HepG2 (cell line): ENCODE measurements around the gene GNAT2. TPM values are rescaled to one million over a fixed set of nuclear protein-coding genes. Genes with fewer than 3 reads are reported as not detected.

Experiments used
- ATAC-seq: fragments of 200-7000 bp; cut with Tn5 transposase; 3 replicates; pipeline ENCODE4 v1.9.1; 2020; ENCODE audit warnings: mild to moderate bottlenecking, moderate library complexity
- BruUV-seq: library from RNA; stranded (reverse); fragments of 400-500 nt; replicated peaks from 2 replicates; lab custom pipeline; 2021; lab: Mats Ljungman, UMichigan
- CTCF ChIA-PET: fragments of 300-600 bp; formaldehyde crosslinking; extraction: SDS; loops from one replicate; lab custom pipeline; 2021; ENCODE audit warnings: low total read pairs, inconsistent platforms, low intra/inter-chr PET ratio; lab: Yijun Ruan, JAX
- POLR2A ChIA-PET: fragments of 350-600 bp; sonication (Branson Sonifier 250); formaldehyde crosslinking; loops from one replicate; lab custom pipeline; 2020; ENCODE audit warnings: antibody characterized with exemption, inconsistent platforms; lab: Yijun Ruan, JAX
- DNase-seq: peaks from one replicate; pipeline ENCODE4 v3.0.0-alpha.2; 2015; ENCODE audit warnings: low spot score
- FAIRE-seq: peaks from 3 replicates; lab custom pipeline; 2011; peaks lifted over from hg19 to GRCh38; lab: Jason Lieb, UNC
- H2AFZ ChIP-seq: one replicate; pipeline ENCODE4 v1.6.1; 2011; ENCODE audit warnings: low read length, inconsistent platforms
- H3K27ac ChIP-seq: fragments of 300-600 bp; 3 replicates; pipeline ENCODE4 v1.8.0; 2011; ENCODE audit warnings: mixed run types, mild to moderate bottlenecking, mixed read lengths, low read length, inconsistent platforms; ENCODE audit not compliant: insufficient read depth; ENCODE audit errors: extremely low read length
- H3K27me3 ChIP-seq, 2 experiments: fragments of 200-600 bp in 1 of 2; 2 replicates in 1 of 2; 3 replicates in 1 of 2; pipeline versions ENCODE4 v1.6.0 to v1.8.0; 2011; ENCODE audit warnings: low read length in 2 of 2, mild to moderate bottlenecking in 2 of 2, moderate library complexity in 2 of 2, inconsistent platforms in 1 of 2; ENCODE audit not compliant: insufficient read depth in 2 of 2, control insufficient read depth in 1 of 2
- H3K36me3 ChIP-seq, 2 experiments: fragments of 200-600 bp in 1 of 2; replicated peaks in 1 of 2; 2 replicates in 1 of 2; 3 replicates in 1 of 2; pipeline versions ENCODE4 v1.5.1 to v1.8.0; 2011; ENCODE audit warnings: low read length in 2 of 2, inconsistent platforms in 1 of 2; ENCODE audit not compliant: insufficient read depth in 2 of 2, control insufficient read depth in 1 of 2
- H3K4me1 ChIP-seq: 2 replicates; pipeline ENCODE4 v1.5.1; 2012; ENCODE audit warnings: low read length, inconsistent platforms; ENCODE audit not compliant: insufficient read depth
- H3K4me2 ChIP-seq: 2 replicates; pipeline ENCODE4 v1.6.0; 2011; ENCODE audit warnings: low read depth, low read length, inconsistent platforms
- H3K4me3 ChIP-seq, 3 experiments: fragments of 200-600 bp in 1 of 3; sonication (generic), shearing (Covaris generic) in 1 of 3; replicated peaks in 1 of 3; 2 replicates each; pipeline ENCODE4 v1.5.1; 2011 to 2016; ENCODE audit warnings: low read length in 3 of 3, inconsistent platforms in 2 of 3, low read depth in 2 of 3, mild to moderate bottlenecking in 2 of 3, control low read depth in 1 of 3, mixed read lengths in 1 of 3; ENCODE audit not compliant: insufficient read depth in 1 of 3
- H3K79me2 ChIP-seq: one replicate; pipeline ENCODE4 v1.6.1; 2011; ENCODE audit warnings: low read length, inconsistent platforms; ENCODE audit not compliant: insufficient read depth
- H3K9ac ChIP-seq: 2 replicates; pipeline ENCODE4 v1.6.0; 2011; ENCODE audit warnings: mild to moderate bottlenecking, low read depth, low read length, inconsistent platforms; ENCODE audit not compliant: insufficient read depth
- H3K9me3 ChIP-seq: 2 replicates; pipeline ENCODE4 v1.5.1; 2012; ENCODE audit warnings: mild to moderate bottlenecking, low read length
- H4K20me1 ChIP-seq: 2 replicates; pipeline ENCODE4 v1.6.0; 2011; ENCODE audit warnings: inconsistent platforms, mild to moderate bottlenecking, low read length, moderate library complexity; ENCODE audit not compliant: insufficient read depth
- AKAP8 ChIP-seq: sonication (generic); formaldehyde crosslinking; IDR thresholded peaks from 2 replicates; pipeline ENCODE4 v1.5.1; 2020; ENCODE audit warnings: mild to moderate bottlenecking, missing genetic modification reagents
- CHD4 ChIP-seq: fragments of 200-600 bp; sonication (generic); IDR thresholded peaks from 2 replicates; pipeline ENCODE4 v1.7.0; 2017; ENCODE audit warnings: mild to moderate bottlenecking, low read length, borderline replicate concordance
- E2F5 ChIP-seq: sonication (generic); formaldehyde crosslinking; conservative IDR thresholded peaks from 2 replicates; pipeline ENCODE4 v1.4.0; 2020; ENCODE audit warnings: missing genetic modification reagents
- NRL ChIP-seq: sonication (generic); formaldehyde crosslinking; IDR thresholded peaks from 2 replicates; pipeline ENCODE4 v1.5.0; 2020; ENCODE audit warnings: missing genetic modification reagents, mild to moderate bottlenecking, moderate library complexity, borderline replicate concordance
- ZFAT ChIP-seq: sonication (generic); formaldehyde crosslinking; conservative IDR thresholded peaks from 2 replicates; pipeline ENCODE4 v1.8.1; 2023; ENCODE audit warnings: missing genetic modification reagents, inconsistent platforms
- ZNF564 ChIP-seq: sonication (generic); formaldehyde crosslinking; IDR thresholded peaks from 2 replicates; pipeline ENCODE4 v1.8.1; 2023; ENCODE audit warnings: mild to moderate bottlenecking, missing genetic modification reagents
- ZNF687 ChIP-seq: sonication (generic); formaldehyde crosslinking; IDR thresholded peaks from 2 replicates; pipeline ENCODE4 v1.5.1; 2020; ENCODE audit warnings: mild to moderate bottlenecking, missing genetic modification reagents, moderate library complexity
- WGBS: methylation state at CpG from one replicate; pipeline ENCODE4 v1.1.6; 2017; ENCODE audit warnings: low lambda C conversion rate; 5-methylcytosine and 5-hydroxymethylcytosine counted together
- in situ Hi-C: cut with HindIII; loops from 2 replicates; pipeline ENCODE4 v1.10.0; 2017; ENCODE audit warnings: low pct_unique_long_range_greater_than_20kb; ENCODE audit not compliant: extremely low pct_ligation_motif_present
- intact Hi-C: fragments of 100-400 bp; cut with micrococcal nuclease; formaldehyde crosslinking; loops from one replicate; pipeline ENCODE4 v1.10.0; 2022; ENCODE audit not compliant: unreplicated experiment
- polyA plus RNA-seq, 8 experiments: library from polyadenylated mRNA; depleted of rRNA in 3 of 8; stranded (reverse) in 7 of 8; unstranded in 1 of 8; fragments of >200 nt; fragmentation: Illumina TruSeq in 4 of 8; extraction: Trizol in 4 of 8; gene quantifications; 2 replicates each; pipeline versions ENCODE4 v1.2.1 to v1.2.3, GENCODE V29; 2011 to 2016; ENCODE audit warnings: low read depth in 4 of 8, missing spikeins in 1 of 8, mixed read lengths in 1 of 8; ENCODE audit not compliant: insufficient read depth in 1 of 8
- total RNA-seq, 5 experiments: library from RNA; depleted of rRNA; stranded (reverse); fragments of >200 nt; fragmentation: Illumina TruSeq; extraction: Trizol; gene quantifications; 2 replicates each; pipeline ENCODE4 v1.2.3, GENCODE V29; 2016; ENCODE audit warnings: low read depth in 1 of 5

Gene GNAT2
- total and polyA plus RNA-seq, 2 of the 13 experiments (the other 11 are each of a cell fraction or from before 2014, with no cell fraction given): 0.08 to 0.20 TPM

- BruUV-seq: no TSS peak
- CTCF ChIA-PET: no interaction called here
- Histone ChIP-seq H4K20me1 (peaks cover 39% of the 10 kb centered on the region), H3K4me3 (peak overlapping the region; percentile 71 to 89 (median 80); a peak in 4 of 6 replicates), H3K9me3 (no peaks in the 10 kb centered on the region), H3K36me3 (peaks cover 18 to 27% of the 10 kb centered on the region in 2 experiments; a peak in 4 of 5 replicates), H3K27me3 (no peaks in the 10 kb centered on the region; a peak in 1 of 5 replicates), H3K27ac (no peak overlapping the region), H3K4me1 (peaks cover 45% of the 10 kb centered on the region), H3K9ac (peak overlapping the region; percentile 53; the same call in 1 of the 2 replicates), H2AFZ (no peak overlapping the region), H3K79me2 (peaks cover 56% of the 10 kb centered on the region), H3K4me2 (peak overlapping the region; percentile 92)
- FAIRE-seq (no peak), ATAC-seq (no peak), DNase-seq (no peak)
- WGBS: 93% methylated on average over 8 of the region's 11 CpGs
- in situ Hi-C loops (loop anchor here (5.0 kb wide), 1 partner anchor 75 kb away; the partner anchor contains the start of gene GNAI3), intact Hi-C loops (no loop called here)
- TF ChIP-seq NRL (CRISPR knock-in tag): 0 out of 2 replicates have a peak, but pooled peaks have one; percentile 38
- TF ChIP-seq E2F5 (CRISPR knock-in tag): no peak
- no peak for TF ChIP-seq ZFAT
- 0 out of 2 replicates have a peak, but pooled peaks have one; percentile 0 for TF ChIP-seq ZNF687 (CRISPR knock-in tag)
- TF ChIP-seq CHD4: no peak
- TF ChIP-seq ZNF564 (CRISPR knock-in tag): no peak
- TF ChIP-seq AKAP8 (CRISPR knock-in tag): 0 out of 2 replicates have a peak, but pooled peaks have one; percentile 26
- POLR2A ChIA-PET: no interaction called here
These were observed 2.9 kb upstream of the GNAT2 start for GRCh38 chr1:109622137-109622892.
